Skin of body (tissue), 2 donors: Measurements from ENCODE around the gene CELF4. TPM values are rescaled to one million over a fixed set of nuclear protein-coding genes. Genes with fewer than 3 reads are reported as not detected.

Experiments
- DNase-seq: peaks from one replicate; lab custom pipeline; 2025; lab: John Stamatoyannopoulos, UW
- total RNA-seq: library from RNA; depleted of rRNA; stranded (reverse); fragments of >200 nt; gene quantifications from one replicate; pipeline ENCODE4 v1.2.3, GENCODE V29; 2014

Gene CELF4
- total RNA-seq, 1 donor from 2014 or later, result 0.69 TPM

- DNase-seq, result no peak
Measured at GRCh38 chr18:37548679-37549289, 16.8 kb downstream of the CELF4 start.

DNA sequence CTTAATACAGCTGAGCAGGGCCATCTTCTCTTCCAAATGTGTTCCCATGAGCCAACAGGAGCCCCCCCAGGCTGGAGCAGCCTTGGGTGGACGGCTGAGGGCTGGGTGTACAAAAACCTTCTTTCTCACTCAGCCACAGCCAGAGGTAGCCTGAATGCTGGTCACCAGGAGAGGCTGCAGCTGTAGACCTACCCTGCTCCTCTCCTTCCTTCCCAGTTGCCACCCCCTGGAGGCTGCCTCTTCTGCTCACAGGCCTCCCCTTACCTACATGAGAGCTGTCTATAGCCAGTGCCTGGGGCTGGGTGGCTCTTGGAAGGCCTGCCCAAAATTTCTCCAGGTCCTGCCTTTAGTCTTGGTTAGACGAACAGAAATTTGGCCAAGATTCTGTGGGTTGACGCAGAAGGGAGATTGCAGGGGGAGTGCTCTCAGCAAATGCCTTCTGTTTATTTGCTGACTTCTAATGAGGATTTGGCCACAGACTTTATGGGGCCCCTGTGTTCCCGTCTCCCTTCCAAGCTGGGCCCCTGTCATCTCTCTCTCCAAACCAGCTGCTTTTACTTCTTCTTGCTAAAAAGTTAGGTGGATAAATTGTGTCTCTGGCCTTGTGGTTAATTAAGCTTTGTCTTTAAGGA, 18.3 kb downstream of the CELF4 start:
- no peak for DNase-seq

- no peak for DNase-seq
Measured at GRCh38 chr18:37546651-37547050, 18.9 kb downstream of the CELF4 start.

DNA sequence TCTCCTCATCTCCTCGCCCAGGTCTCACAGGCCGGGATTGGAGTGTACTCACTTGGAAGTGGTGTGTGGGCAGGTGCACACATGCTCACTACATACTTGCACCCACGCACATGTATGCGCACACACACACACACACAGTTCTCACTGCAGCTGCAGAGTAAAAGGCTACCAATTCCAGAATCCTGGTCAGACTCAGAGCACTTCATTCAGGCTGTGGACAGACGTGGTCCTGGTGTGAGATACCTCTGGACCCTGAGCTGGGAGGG, 19.4 kb downstream of the CELF4 start:
- DNase-seq, result no peak

- DNase-seq, result no peak
Measured at GRCh38 chr18:37545461-37546271, 19.9 kb downstream of the CELF4 start.

- DNase-seq, result no peak
Measured at GRCh38 chr18:37544713-37545112, 20.9 kb downstream of the CELF4 start.

DNA sequence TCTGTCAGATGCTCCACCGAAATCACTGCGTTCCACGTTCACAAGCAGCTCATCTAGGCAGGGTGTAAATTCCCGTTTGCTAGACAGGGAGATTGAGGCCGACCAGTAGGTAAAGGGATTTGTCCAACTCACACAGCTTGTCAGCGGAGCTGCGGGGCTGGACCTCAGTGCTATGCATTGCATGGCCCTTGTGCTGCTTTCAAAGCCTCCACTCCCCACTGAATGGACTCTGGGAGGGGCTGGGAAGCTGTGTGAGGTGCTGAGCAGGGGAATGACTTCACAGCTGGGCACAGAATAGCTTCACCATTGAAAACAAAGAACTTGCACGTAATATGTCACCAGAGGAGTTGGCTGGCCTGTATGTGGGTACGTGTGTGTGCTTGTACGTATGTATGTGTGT, 21.4 kb downstream of the CELF4 start:
- DNase-seq, result no peak

DNA sequence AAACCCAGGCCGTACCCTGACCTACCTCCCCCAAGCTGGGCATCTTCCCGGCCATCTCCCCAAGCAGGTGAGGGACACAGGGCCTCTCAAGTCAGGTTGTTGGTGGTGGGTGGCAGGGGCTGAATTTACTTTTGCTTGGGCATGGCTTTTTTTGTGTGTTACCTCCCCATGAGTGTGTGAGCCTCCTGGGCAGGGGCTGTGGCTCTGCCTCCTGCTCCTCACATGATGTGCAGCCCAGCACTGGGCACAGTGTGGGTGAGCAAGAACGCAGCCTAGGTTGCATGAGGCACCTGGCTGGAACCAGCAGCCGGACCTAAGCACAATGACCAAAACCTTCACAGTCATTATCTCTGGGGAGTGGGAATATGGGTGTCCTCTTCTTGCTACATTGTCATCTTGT, 22.3 kb downstream of the CELF4 start:
- no peak for DNase-seq

DNA sequence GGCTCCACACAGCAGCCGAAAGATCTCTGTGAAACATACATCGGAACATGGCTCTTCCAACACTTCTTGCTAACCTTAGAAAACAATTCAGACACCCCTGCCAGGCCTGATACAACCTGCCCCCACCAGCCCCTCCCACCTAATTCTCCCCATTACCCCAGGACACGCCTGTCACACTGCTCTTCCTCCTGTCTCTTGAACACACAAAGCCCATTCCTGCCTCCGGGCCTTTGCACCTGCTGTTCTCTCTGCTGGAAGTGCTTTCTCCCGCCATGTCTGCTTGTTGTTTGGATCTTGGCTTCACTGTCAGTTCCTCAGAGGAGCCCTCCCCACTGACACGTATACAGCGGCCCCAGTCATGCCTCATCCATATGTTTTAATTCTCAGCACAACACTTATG, 24.1 kb downstream of the CELF4 start:
- DNase-seq, result no peak

DNA sequence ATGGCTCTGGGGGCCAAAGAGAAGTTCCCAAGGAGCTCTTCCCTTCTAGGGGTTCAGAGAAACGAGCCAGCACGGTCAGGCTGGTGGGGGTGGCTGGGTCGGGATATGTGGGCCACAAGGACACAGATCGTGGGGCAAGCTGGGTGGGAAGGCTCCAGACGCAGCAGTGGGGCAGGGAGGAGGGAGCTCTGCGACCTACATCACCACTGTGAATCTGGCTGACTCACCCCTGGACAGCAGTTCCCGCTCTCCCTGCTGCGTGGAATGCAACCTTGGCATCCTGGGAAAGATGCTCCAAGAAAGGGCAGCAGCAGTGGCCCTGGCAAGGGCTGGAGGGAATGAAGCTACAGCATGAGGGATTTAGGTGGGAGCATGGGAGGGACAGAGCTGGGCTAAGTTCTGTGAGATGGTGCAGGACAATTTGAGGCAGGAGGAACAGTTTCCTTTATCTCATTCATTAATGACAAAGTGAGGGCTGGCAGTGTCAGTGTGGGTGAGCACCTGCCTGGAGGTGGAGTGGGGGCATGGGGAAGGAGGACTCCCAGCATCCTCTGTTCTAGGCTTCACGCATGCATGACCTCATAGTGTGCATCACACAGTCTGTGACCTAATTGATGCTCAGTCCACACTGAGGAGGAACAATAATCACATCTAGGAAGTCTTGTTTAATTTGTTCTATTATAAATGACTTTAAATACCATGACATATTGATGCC, 25.0 kb downstream of the CELF4 start:
- DNase-seq, result no peak

- no peak for DNase-seq
Measured at GRCh38 chr18:37539236-37539635, 26.4 kb downstream of the CELF4 start.

GRCh38 chr18:37538526-37539205, 26.9 kb downstream of the CELF4 start:
- no peak for DNase-seq

- peak; percentile 20 for DNase-seq
Measured at GRCh38 chr18:37537868-37538525, 27.6 kb downstream of the CELF4 start.

GRCh38 chr18:37536656-37537055, 28.9 kb downstream of the CELF4 start:
- DNase-seq, result no peak

DNA sequence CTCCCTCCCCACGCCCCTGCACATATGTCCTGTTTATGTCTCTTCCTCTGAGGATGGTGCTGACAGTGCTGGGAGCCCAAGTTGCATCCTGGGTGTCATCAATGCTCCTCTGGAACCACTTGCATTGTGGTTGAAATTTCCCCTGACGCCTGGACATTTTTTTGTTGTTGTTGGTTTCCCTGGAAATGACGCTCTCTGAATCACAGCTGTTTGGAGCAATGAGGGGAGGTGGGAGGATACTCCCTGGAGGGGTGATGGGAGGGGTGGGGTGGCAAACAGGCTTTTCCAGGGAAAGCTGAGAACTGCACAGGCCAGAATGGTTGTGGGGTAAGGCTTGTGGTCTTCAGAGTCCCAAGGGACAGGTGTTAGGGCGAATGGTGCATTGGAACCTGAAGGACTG, 29.6 kb downstream of the CELF4 start:
- DNase-seq, result peak; percentile 41

DNA sequence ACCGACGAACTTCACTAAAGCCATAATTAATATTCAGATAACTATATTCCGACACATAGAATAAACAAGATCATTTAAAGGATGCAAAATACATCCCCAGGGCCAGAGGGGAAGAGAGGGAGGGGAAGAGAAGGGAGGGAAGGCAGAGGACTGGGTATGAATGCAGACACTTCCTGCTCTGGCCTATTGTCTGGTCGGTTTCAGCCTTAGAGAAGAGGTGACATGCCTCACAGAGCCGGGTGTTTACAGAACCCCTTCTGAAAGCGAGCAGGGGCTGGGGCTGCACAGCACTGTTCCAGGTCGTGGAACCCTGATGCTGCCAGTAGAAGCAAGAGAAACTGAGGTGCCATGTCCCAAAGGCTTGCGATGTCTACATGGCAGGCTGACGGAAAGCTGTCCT, 31.0 kb downstream of the CELF4 start:
- no peak for DNase-seq

- no peak for DNase-seq
Measured at GRCh38 chr18:37533647-37534584, 31.7 kb downstream of the CELF4 start.

DNA sequence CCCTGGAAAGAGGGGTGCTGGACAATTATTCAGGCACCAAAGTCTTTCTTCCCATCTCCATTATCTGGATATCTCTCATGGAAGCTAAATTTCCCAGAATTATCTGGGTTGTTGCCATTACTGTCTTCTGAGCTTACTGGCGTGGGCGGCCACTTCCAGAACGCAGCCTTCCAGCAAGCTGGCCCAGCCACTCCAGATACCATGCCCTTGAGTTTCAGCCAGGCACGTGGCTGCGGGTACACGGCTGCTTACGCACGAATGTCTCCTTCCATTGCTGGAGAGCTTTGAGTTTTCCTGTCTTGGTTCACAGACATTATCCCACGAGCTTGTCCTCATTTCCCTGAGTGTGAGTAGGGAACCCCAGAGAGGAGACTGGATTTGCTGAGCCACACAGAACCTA, 32.7 kb downstream of the CELF4 start:
- no peak for DNase-seq

- no peak for DNase-seq
Measured at GRCh38 chr18:37529863-37530262, 35.7 kb downstream of the CELF4 start.

DNA sequence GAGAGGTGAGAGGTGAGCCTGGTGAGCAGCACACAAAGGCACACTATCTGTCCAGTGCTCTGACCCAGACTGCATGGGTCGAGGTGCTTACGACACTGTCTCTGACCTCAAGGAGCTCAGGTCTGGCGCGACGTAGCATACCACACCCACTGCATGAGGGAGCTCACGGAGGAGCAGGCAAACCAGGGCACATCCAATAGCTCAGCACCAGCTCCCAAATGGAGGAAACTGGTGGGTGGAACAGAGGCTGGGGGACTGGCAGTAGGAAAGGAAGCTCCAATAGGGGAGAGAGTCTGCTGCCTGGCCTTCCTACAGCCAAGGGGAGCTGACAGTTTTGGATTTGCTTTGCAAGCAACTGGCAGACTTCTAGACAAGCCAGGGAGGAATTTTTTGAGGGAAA, 36.3 kb downstream of the CELF4 start:
- no peak for DNase-seq
